ENCODE measurements around the gene IL17REL.
A peak's percentile ranks its signal among the peaks of the same experiment; 100 is the strongest.
"Not testable (repeated sequence)": the region's sequence is repeated elsewhere in the genome, so short reads cannot be mapped to it uniquely, and the experiment has no call there.

IL17REL gene

DNA sequence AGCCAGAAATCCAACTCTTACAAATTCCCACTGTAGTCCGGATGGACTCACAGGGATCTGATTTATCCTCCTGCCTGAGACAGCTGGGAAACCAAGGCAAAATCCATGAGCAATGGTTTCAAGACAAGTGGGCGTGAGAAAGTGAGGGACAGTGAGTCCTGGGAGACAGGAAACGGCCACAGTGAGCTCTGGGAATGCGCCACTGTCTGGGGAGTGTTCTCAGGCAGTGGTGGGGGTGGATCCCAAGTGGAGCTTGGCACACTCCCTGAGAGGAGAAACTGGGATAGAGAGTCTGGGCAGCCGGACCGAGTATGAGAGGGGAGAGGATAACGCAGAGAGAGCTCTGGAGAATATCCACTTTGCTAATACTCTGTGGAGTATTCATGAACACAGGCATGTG is 9.8 kb downstream of the IL17REL start:
- DNase-seq (ENCODE audit: low spot score) = no peak

DNA sequence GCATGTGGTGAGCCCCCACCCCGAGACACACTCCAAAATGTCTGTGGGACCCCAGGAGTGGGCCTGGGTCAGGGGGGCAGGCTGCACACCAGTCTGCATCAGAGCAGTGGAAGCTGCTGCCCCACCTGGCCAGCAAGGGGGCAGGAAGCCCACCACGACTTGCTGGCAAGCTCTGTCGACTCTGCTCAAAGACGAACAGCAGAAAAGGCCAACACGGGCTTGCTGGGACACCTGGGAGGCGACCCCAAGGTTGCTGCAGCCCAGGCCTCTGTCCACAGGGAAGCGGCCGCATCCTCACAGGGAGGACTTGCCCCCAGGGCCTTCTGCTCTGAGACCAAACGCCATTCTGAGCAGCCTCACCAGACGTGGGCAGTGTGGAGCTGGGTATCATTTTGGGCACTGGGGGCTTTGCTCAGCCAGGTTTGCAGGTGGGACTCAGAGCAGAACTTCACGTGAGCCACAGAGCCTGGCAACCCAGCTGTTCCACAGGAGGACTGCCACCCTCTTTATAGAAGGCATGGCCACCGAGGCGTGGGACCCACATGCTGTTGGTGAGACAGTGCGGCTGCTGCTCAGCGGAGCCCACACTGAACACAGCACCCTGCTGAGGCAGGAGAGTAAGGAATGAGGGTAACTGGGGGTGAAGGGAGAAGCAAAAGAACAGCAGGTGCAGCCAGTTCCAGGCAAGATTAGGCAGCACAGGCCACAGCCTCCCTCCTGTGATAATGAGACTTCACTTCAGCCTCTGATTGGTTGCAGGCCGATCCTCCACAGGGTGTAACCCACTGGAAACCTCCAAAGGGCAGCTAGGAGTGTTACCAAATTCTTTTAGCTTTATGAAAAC is 11.0 kb downstream of the IL17REL start:
- no peak for DNase-seq (ENCODE audit: low spot score)

DNA sequence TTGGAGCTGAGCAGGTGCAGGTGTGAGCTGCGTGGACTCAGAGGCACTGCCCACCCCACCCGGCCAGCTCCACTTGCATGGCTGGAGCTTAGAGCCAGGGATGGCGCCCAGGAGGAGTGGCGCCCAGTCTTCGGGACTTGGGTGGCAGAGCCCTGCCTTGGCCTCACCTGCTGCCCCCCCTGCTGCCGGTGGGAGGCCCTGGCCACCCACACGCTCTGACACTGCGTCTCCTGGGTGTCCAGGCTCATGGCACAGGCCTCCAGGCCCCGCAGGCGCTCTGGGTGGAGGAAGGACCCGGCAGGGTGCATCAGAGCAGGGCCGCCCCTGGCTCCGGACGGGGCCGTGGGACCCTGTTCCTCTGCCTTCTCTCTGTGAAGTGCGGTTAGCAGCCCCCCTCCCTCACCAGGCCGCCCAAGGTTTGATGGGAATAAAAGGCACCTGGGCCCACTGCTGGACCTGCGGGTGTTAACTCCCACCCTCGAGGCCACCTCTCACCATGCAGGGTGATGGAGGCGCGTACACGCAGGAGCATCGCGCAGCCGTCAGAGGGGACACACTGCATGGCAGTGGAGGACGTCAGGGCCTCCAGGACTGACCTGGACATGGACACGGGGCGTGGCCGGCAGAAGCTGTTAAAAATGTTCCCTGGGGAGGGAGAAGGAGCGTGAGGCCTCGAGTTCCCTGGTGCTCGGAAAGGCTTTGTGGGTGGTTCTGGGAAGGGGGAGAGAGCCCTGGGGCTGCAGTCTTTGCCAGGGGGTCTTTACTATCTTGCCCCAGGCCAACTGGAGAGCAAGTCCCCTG is 11.8 kb downstream of the IL17REL start:
- no peak for DNase-seq (ENCODE audit: low spot score)

DNA sequence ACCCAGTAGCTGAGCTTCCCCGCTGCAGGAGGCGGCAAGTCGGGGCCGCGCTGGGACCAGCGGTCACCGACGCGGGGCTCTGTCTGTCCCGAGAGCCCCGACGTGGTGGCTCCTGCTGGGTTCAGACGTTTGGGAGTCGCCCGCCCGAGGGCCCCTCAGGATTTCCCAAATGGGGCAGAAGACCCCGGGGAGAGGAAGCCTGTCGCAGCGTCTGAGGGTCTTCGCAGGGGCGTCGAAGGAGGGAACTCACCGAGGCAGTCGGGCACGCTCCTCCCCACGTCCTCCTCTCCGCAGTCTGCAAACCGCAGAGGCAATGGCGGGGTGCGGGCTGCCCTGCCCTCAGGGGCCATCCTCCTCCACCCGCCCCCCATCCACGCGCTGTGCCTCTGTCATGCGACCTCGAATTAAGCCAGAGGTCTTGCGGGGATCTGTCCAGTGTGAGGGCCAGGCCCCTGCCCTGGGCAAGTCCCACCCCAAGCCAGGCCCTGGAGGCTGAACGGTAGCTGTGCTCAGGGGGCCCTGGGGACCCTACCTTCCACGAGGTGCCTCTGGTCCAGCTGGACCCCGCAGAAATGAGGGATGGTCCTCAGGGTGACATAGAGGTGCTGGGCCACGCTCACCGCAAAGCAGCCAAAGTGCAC is 12.5 kb downstream of the IL17REL start:
- DNase-seq (ENCODE audit: low spot score) = no peak

DNA sequence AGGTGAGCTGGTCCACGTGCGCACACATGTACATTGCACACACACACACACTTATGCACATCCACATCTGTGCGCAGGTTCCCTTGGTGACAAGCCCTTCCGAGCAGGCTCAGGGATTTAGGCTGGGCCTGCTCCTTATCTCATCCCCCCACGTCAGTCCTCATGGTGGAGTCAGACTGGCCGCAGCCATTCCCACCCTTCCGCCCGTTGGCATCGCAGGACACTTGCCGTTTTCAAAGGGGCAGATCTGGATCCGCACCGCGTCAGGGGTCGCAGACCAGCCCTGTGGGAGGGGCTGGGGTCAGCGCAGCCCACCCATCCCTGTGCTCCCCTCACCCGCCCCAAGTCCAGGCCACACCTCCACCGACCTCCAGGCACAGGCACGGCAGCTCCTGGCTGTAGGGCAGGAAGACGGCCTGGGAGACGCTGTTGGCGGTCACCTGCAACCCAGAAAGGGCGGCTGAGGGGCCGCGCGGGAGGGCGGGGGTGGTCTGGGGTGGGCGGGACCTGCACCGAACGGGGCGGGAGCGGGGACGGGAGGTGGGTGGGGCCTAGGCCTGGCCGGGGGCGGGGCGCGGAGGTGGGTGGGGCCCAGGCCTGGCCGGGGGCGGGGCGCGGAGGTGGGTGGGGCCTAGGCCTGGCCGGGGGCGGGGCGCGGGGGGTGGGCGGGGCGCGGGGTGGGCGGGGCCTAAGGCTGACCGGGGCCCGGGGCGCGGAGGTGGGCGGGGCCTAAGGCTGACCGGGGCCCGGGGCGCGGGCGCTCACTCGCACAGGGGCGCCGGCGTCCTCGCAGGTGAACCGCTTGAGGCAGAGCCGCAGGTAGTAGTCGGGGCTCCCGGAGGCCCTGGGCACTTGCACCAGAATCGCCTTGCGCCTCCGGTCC is 13.3 kb downstream of the IL17REL start:
- DNase-seq (ENCODE audit: low spot score) = no peak

DNA sequence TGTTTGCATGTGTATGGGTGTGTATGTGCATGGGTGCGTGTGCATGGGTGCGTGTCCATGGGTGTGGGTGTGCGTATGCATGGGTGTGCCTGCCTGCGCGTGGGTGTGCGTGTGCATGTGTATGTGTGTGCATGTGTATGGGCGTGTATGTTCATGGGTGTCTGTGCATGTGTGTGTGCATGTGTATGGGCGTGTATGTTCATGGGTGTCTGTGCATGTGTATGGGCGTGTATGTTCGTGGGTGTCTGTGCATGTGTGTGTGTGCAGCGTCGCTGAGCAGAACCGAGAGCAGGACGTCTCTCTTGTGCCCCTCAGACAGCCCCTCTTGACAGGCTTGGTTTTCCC is 13.9 kb downstream of the IL17REL start:
- no peak for DNase-seq (ENCODE audit: low spot score)

DNA sequence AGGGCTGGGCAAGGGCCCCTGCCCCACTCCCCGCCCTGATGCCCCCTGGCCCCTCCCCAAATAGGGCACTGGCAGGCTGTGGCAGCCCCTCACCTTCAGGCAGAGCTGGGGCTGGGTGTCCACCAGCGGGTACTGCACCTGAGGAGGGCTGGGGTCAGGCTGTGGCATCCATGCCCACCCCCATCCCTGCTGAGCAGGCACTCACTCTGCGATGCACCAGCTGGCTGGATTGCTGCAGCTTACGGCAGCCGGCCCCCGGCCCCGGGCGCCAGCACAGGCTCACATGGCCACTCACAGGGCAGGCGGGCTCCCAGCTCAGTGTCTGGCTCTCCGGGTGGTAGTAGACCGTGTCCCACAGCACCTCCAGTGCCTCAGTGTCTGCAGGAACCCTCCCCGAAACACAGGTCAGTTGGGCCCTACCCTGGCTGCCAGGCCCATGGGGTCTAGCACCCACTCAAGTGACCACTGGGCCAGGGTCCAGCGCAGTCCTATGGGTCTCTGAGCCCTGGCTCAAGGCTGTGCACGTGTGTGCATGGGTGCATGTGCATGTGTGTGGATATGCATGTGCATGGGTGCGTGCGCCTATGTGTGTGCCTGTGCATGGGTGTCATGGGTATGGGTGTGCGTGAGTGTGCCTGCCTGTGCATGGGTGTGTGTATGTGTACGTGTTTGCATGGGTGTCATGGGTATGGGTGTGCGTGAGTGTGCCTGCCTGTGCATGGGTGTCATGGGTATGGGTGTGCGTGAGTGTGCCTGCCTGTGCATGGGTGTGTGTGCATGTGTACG is 14.4 kb downstream of the IL17REL start:
- DNase-seq (ENCODE audit: low spot score) = no peak

DNA sequence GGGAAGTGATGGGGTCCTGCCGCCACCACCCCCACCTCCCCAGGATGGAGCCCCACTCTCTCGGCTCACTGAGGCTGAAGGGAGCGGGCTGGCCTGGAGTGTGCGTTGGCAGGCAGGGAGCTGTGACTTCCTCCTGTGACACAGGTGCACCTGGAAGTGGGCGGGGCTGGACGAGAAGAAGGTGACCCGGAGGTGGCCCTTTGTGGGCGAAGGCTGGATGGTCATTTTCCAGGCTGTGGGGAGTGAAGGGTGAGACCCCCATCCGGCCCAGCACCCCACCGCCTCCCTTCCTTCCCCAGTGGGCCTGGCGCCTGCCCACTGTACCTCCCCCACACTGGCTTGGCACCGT is 15.3 kb downstream of the IL17REL start:
- no peak for DNase-seq (ENCODE audit: low spot score)

DNA sequence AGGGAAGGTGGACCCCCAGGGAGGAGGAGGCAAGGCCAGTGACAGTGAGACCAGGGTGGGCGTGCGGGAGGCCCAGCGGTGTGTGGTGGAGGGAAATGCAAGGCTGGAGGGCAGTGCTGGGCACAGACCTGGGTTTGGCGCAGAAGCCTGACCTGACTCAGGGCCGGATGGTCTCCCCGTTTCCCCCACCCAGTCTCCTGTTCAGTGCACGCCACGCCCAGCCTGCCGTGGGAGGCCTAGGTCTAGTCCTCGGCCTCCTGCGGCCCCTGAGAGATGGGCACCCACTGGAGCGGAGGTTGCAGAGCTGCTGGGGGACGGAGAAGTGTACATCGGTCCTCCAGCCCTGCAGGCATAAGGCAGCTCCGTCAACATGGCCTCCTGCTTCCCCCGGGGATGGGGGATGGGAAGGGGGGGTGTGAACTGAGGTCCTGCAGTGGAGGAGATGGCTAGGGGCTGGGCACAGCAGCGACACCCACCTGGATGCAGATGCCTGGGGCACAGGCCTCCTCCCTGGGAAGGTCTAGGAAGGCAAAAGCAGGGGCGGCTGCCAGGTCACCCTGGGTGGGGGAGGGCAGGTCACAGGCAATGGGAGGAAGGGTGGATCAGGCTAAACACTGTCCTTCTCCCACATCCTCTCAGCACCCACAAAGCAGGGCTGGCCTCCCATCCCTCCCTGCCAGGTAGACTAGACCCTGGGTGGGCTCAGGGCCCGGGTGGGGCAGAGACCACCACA is 15.9 kb downstream of the IL17REL start:
- DNase-seq (ENCODE audit: low spot score) = no peak

DNA sequence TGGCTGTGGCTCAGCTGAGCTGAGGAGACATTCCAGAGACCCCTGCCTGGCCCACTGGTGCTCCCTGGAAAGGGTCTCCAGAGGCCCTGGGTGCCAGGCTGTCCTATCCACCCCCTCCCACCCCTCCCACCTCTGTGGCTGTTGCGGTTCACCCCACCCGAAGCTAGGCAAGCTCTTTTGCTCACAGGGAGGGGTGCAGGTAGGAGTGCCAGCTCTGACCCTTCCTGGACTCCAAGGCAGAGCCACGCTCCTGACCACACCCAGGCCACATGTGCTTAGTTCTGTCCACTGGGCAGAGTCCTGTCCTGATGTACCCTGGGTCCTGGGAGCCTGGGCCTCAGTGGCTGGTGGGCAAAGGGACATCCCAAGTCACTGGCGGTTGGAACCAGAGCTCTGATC is 16.4 kb downstream of the IL17REL start:
- DNase-seq (ENCODE audit: low spot score) = no peak

DNA sequence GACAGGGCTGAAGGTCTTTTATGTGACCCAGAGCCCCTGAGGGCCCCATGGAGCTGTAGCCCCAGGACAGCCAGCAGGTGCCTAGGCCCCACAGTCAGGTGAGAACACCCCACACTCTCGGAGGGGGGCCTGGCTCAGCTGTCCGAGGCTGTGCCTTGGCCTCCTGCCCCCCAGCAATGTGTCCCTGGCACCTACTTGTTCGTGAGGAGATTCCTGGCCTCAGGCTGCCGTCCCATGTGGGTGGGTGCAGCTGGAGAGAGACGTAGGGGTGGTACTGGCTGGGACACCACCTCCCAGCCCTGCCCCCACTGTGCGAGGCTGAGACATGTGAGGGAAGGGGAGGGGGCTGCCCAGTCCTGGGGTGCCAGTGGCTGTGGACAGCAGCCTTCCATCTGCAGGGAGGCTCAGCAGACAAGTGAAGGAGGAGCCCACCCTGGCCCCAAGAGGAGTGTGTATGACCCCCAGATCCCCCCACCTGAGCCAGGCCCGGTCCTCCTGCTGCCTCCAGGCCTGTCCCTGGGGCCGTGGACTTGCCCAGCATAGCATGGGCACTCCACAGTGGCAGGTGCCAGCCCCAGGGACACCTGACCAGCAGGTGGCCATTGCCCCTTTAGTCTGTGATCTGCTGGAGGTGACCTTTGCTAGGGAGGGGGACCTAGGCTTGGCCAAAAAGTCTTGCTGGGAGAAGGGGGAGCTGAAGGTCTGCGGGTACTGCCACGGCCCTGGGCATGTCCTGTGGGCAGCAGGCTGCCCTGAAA is 17.0 kb downstream of the IL17REL start:
- DNase-seq (ENCODE audit: low spot score) = no peak

DNA sequence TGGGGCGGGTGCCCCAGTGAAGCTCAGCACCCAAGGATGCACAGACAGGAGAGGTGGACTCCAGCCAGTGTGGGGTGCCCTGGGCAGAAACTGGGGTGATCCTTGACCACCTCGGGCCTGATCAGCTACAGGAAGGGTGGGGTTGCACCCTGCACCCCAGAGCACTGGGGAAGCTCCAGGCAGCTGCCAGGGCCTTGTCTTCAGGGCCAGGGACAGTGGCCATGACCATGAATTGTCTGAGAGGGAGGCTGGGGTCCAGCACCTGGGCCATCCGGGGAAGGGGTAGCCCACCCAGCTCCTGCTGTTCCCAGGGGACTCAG is 17.6 kb downstream of the IL17REL start:
- DNase-seq (ENCODE audit: low spot score) = no peak

DNA sequence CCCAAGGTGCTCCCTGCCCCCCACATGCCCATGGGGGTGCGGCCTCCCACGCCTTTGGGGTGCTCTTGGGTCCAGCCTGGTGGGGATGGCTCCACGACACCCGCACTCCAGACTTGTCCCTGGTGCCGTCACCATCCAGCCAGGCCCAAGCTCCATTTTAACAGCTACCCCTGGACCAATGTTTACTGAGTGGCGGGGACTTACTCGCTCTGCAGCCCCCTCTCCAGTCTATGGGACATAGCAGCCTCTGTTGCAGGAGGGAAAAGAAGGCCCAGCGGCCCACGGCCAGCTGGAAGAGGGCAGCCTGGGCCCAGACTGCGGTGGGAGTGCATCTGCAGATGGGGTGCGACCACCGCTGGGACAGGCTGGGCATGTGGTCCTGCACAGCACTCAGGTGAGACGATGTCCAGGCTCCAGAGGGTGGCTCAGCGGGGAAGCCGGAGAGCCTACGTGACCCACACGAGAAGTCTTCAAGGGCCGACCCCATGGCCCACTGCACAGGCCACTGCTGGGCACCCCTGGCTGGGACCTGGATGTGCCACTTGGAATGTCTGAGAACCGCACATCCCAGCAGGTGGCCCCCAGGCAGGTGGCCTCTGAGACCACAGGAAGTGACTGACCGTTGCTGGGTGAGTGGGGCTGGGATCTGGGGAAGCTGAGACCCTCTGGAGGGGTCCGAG is 18.1 kb downstream of the IL17REL start:
- no peak for DNase-seq (ENCODE audit: low spot score)

DNA sequence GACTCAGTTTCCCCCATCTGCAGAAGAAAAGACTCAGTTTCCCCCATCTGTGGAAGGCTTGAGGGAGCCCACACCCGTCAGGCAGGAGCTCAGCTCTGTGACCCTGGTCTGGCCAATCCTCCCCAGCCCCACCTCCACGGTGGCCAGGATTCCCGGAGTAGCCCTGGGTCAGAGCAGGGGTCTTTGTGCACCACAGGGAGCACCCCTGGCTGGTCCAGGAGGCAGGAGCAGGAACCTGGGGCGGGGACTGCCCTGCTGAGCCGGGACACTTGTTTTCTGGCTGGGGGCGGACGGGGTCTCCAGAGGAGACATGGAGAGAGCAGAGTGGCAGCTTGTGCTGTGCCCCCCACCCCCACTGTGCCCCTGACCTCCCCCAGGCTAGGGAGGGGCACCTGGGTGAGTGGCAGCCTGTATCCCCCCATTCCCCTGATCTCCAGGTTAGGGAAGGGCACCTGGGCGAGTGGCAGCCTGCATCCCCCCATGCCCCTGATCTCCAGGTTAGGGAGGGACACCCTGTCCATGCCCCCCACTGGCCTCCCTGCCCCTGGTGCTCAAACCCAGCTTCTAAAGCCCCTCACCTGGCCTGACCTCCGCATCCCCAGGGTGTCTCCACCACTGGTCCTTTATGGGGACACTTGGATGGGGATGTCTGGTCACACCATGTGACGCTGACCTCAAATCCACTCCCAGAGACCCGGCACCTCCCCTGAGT is 18.8 kb downstream of the IL17REL start:
- DNase-seq (ENCODE audit: low spot score) = no peak

DNA sequence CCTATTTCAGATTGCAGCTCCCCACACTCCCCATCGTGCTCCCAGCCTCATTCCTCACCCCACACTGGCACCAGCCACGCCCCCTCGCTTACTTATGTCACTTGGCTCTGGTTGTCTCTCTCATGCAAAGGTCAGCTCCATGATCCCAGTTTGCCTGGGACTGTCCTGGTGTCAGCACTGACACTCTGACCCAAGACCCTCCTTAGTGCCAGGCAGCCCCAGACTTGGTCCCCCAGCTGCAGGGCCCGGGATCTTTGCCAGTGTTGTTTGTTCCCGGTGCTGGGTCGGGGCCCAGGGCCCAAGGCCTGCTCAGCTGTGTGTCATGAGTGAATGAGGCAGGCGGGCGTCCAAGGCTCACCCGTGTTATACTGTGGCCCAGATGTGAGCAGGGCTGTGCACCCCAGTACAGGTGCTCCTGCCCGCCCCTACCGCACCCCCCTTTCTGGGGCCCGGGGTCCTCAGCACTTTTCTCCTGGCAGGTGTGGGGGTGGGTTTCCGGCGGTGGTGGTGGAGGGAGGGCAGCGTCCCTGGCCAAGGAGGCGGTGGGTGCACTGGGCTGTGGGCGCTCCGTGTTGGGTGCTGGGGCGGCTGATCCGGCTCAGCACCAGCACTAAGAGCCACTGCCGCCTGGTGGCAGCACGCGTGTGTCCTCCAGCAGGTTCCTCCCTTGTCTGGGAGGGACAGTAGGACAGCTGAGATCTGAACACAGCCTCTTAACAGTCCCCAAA is 19.5 kb downstream of the IL17REL start:
- peak; percentile 69 for DNase-seq (ENCODE audit: low spot score)

DNA sequence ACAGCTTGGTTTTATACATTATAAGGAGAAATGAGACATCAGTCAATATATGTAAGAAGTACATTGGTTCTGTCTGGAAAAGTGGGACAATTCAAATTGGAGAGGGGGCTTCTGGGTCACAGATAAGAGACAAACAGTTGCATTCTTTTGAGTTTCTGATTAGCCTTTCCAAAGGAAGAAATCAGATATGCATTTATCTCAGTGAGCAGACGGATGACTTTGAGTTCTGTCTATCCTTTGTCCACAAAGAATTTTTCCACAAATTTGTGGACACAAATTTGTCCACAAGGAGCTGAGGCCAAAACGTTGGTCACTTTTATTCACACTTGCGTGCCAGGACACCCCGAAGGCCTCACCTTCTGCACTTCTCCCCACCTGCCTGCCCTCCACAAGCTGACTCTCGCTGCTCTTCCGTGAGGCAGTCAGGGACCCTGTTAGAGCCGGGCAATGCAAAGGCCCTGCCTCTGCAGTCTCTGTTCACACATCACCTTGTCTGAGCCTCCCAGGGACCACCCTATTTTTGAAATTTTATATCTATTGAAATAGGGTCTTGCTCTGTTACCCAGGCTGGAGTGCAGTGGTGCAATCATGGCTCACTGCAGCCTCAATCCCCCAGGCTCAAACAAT is 20.5 kb downstream of the IL17REL start:
- no peak for DNase-seq (ENCODE audit: low spot score)

DNA sequence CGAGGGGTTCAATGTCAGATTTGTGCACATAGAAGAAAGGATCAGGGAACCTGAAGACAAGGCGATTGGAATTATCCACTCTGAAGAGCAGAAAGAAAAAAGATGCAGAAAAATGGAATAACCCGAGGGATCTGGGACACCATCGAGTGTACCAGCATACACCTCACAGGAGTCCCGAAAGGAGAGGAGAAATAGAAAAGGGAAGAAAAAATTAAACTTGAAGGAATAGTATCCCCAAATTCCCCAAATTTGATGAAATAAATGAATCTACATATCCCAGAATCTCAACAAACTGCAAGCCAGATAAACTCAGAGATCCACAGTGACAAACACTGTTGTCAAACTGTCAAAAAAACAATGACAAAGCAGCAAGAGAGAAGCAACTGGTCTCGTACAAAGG is 21.4 kb downstream of the IL17REL start:
- no peak for DNase-seq (ENCODE audit: low spot score)

DNA sequence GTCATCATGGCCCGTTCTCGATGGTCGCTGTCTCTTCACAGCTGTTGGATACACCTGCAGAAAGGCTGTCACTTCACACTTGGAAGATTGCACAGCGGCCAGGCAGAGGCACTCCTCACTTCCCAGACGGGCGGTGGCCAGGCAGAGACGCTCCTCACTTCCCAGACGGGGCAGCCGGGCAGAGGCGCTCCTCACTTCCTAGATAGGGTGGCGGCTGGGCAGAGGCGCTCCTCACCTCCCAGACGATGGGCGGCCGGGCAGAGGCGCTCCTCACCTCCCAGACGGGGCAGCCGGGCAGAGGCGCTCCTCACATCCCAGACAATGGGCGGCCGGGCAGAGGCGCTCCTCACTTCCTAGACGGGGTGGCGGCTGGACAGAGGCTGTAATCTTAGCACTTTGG is 22.7 kb downstream of the IL17REL start:
- DNase-seq (ENCODE audit: low spot score) = not testable (repeated sequence)

Measured in NAMALWA (cell line).